NCI-H2227 treated with DMSO at 0.1 percent for 48 hours (cell line): ENCODE results near the gene HCRTR2.
"Not testable (repeated sequence)": the region's sequence is repeated elsewhere in the genome, so short reads cannot be mapped to it uniquely, and the experiment has no call there.

Source experiments
- DNase-seq: peaks from one replicate; lab custom pipeline; 2025; lab: John Stamatoyannopoulos, UW

The HCRTR2 gene

GRCh38 chr6:55174211-55175026 lies at the start of gene HCRTR2:
Gene HCRTR2, plus strand, starts transcription at chr6:55174515. Its CDS starts 73 bp downstream, at chr6:55174588.
- DNase-seq, result no peak

GRCh38 chr6:55130806-55131324 lies 43.5 kb upstream of the HCRTR2 start:
- DNase-seq, result no peak

- no peak for DNase-seq
Measured at GRCh38 chr6:55131616-55132015, 42.7 kb upstream of the HCRTR2 start.

- DNase-seq, result no peak
Measured at GRCh38 chr6:55136916-55137315, 37.4 kb upstream of the HCRTR2 start.

GRCh38 chr6:55137929-55138693 lies 36.2 kb upstream of the HCRTR2 start:
- no peak for DNase-seq

- no peak for DNase-seq
Measured at GRCh38 chr6:55141611-55142010, 32.7 kb upstream of the HCRTR2 start.

- no peak for DNase-seq
Measured at GRCh38 chr6:55142610-55143009, 31.7 kb upstream of the HCRTR2 start.

GRCh38 chr6:55153284-55153683 lies 21.0 kb upstream of the HCRTR2 start:
- no peak for DNase-seq

GRCh38 chr6:55158784-55159183 lies 15.5 kb upstream of the HCRTR2 start:
- not testable (repeated sequence) for DNase-seq

- DNase-seq, result no peak
Measured at GRCh38 chr6:55167860-55168259, 6.5 kb upstream of the HCRTR2 start.

- no peak for DNase-seq
Measured at GRCh38 chr6:55175078-55176049, 1.0 kb downstream of the HCRTR2 start.

GRCh38 chr6:55176958-55177357 lies 2.6 kb downstream of the HCRTR2 start:
- DNase-seq, result no peak

GRCh38 chr6:55180258-55180657 lies 5.9 kb downstream of the HCRTR2 start:
- DNase-seq, result no peak

- no peak for DNase-seq
Measured at GRCh38 chr6:55182016-55182650, 7.8 kb downstream of the HCRTR2 start.

- no peak for DNase-seq
Measured at GRCh38 chr6:55184782-55185530, 10.6 kb downstream of the HCRTR2 start.

GRCh38 chr6:55198715-55199114 lies 24.4 kb downstream of the HCRTR2 start:
- DNase-seq, result no peak

GRCh38 chr6:55199239-55199638 lies 24.9 kb downstream of the HCRTR2 start:
- DNase-seq, result no peak

- no peak for DNase-seq
Measured at GRCh38 chr6:55208478-55209458, 34.5 kb downstream of the HCRTR2 start.

- no peak for DNase-seq
Measured at GRCh38 chr6:55210952-55211351, 36.6 kb downstream of the HCRTR2 start.
